ENCODE measurements around the gene CCDC74A. TPM values are rescaled to one million over a fixed set of nuclear protein-coding genes. Genes with fewer than 3 reads are reported as not detected.
"Not testable (repeated sequence)": the region's sequence is repeated elsewhere in the genome, so short reads cannot be mapped to it uniquely, and the experiment has no call there.

CCDC74A gene
- total RNA-seq (2022) (1.2 and 2.0 TPM in 2 replicates), Bru-seq, nascent RNA (percentile 18 among the genes with signal in this experiment), BruChase-seq, experiment 1, labeled RNA remaining after a 6-hour chase (percentile 21 among the genes with signal in this experiment), BruChase-seq, experiment 2, labeled RNA remaining after a 2-hour chase (percentile 17 among the genes with signal in this experiment)
- long read RNA-seq, partial matches to known transcripts = 0 of 5 reads
- long read RNA-seq, other reads (novel, unspliced or antisense) = 1 of 5 reads

GRCh38 chr2:131527131-131528001 lies at the start of gene CCDC74A:
CCDC74A (plus strand) TSS chr2:131527888; CDS start chr2:131527971, 83 bp downstream.
- BruUV-seq (replicated peaks); H3K27ac Mint-ChIP-seq (ENCODE audit: unreplicated experiment); H3K27me3 Mint-ChIP-seq (ENCODE audit: unreplicated experiment); H3K4me1 Mint-ChIP-seq (ENCODE audit: low read depth, unreplicated experiment); intact Hi-C loops (cut with micrococcal nuclease; ENCODE audit: unreplicated experiment); H3K36me3 Mint-ChIP-seq (ENCODE audit: insufficient read depth, unreplicated experiment); H3K9me3 Mint-ChIP-seq (ENCODE audit: low read depth, unreplicated experiment); CTCF ChIA-PET: not testable (repeated sequence)
- peak; percentile 84 for DNase-seq
- H3K4me3 Mint-ChIP-seq (ENCODE audit: low read depth, unreplicated experiment) = peak within 1 kb of the TSS; percentile 62

DNA sequence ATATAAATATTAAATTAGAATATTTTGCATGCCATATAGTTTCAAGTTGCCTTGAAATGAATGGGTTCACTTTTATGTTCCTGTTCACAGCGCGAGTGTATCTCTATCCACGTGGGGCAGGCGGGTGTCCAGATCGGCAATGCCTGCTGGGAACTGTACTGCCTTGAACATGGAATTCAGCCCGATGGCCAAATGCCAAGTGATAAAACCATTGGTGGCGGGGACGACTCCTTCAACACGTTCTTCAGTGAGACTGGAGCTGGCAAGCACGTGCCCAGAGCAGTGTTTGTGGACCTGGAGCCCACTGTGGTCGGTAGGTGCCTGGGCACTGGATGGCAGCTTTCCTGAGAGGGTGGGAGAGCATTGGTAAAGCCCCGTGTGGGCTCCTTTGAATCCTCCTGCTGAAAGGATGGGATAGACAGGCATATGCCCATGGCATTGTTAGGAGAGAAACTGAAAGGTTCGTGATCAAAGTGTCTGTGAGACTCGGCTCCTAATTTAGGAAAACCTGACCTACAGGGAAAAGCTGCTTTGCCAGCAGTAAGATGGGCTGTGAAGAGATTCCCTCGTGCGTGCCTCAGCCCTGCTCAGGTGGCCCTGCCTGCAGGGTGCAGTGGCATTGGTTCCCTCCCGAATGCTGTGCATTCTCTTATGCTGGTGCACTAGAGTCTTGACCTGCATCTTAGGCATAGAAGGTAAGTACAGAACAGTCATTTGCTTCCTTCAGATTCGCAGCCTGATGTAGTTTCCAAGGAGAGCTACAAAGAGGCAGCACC lies 49.4 kb upstream of the CCDC74A start:
- H3K27me3 Mint-ChIP-seq (ENCODE audit: unreplicated experiment); H3K27ac Mint-ChIP-seq (ENCODE audit: unreplicated experiment); DNase-seq; intact Hi-C loops (cut with micrococcal nuclease; ENCODE audit: unreplicated experiment); H3K4me1 Mint-ChIP-seq (ENCODE audit: low read depth, unreplicated experiment); H3K9me3 Mint-ChIP-seq (ENCODE audit: low read depth, unreplicated experiment); H3K4me3 Mint-ChIP-seq (ENCODE audit: low read depth, unreplicated experiment); BruUV-seq (replicated peaks); CTCF ChIA-PET; H3K36me3 Mint-ChIP-seq (ENCODE audit: insufficient read depth, unreplicated experiment): not testable (repeated sequence)

GRCh38 chr2:131478850-131479461 lies 48.7 kb upstream of the CCDC74A start:
- H3K27me3 Mint-ChIP-seq (ENCODE audit: unreplicated experiment); DNase-seq; H3K36me3 Mint-ChIP-seq (ENCODE audit: insufficient read depth, unreplicated experiment); BruUV-seq (replicated peaks); intact Hi-C loops (cut with micrococcal nuclease; ENCODE audit: unreplicated experiment); H3K4me1 Mint-ChIP-seq (ENCODE audit: low read depth, unreplicated experiment); H3K4me3 Mint-ChIP-seq (ENCODE audit: low read depth, unreplicated experiment); H3K27ac Mint-ChIP-seq (ENCODE audit: unreplicated experiment); CTCF ChIA-PET; H3K9me3 Mint-ChIP-seq (ENCODE audit: low read depth, unreplicated experiment): not testable (repeated sequence)

DNA sequence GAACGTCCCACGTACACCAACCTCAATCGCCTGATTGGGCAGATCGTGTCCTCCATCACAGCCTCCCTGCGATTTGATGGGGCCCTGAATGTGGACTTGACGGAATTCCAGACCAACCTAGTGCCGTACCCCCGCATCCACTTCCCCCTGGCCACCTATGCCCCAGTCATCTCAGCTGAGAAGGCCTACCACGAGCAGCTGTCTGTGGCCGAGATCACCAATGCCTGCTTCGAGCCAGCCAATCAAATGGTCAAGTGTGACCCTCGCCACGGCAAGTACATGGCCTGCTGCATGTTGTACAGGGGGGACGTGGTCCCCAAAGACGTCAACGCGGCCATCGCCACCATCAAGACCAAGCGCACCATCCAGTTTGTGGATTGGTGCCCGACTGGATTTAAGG lies 47.3 kb upstream of the CCDC74A start:
- BruUV-seq (replicated peaks); H3K27me3 Mint-ChIP-seq (ENCODE audit: unreplicated experiment); intact Hi-C loops (cut with micrococcal nuclease; ENCODE audit: unreplicated experiment); H3K36me3 Mint-ChIP-seq (ENCODE audit: insufficient read depth, unreplicated experiment); CTCF ChIA-PET; H3K9me3 Mint-ChIP-seq (ENCODE audit: low read depth, unreplicated experiment); H3K27ac Mint-ChIP-seq (ENCODE audit: unreplicated experiment); H3K4me1 Mint-ChIP-seq (ENCODE audit: low read depth, unreplicated experiment); H3K4me3 Mint-ChIP-seq (ENCODE audit: low read depth, unreplicated experiment); DNase-seq: not testable (repeated sequence)

DNA sequence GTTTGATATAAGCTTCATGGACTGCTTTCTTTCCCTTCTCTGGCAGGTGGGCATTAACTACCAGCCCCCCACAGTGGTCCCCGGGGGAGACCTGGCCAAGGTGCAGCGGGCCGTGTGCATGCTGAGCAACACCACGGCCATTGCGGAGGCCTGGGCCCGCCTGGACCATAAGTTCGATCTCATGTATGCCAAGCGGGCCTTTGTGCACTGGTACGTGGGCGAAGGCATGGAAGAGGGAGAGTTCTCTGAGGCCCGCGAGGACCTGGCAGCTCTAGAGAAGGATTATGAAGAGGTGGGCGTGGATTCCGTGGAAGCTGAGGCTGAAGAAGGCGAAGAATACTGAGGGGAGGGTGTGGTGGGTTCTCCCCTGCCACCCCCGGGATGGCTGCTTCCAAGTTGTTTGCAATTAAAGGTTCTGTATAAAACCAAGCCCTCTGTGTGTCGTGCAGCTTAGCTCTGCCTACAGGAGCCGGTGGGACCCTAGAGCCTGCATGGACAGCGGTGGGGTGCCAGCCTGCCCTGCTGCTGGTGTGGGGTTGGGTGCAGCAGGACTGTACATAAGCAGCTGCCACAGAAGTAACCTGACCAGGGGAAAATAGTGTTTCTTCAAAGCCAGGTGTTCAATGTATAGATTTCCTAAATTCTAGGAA lies 45.1 kb upstream of the CCDC74A start:
- H3K9me3 Mint-ChIP-seq (ENCODE audit: low read depth, unreplicated experiment); H3K4me3 Mint-ChIP-seq (ENCODE audit: low read depth, unreplicated experiment); H3K36me3 Mint-ChIP-seq (ENCODE audit: insufficient read depth, unreplicated experiment); DNase-seq; CTCF ChIA-PET; intact Hi-C loops (cut with micrococcal nuclease; ENCODE audit: unreplicated experiment); H3K27me3 Mint-ChIP-seq (ENCODE audit: unreplicated experiment); BruUV-seq (replicated peaks); H3K27ac Mint-ChIP-seq (ENCODE audit: unreplicated experiment); H3K4me1 Mint-ChIP-seq (ENCODE audit: low read depth, unreplicated experiment): not testable (repeated sequence)

GRCh38 chr2:131483981-131484820 lies 43.5 kb upstream of the CCDC74A start:
- H3K4me1 Mint-ChIP-seq (ENCODE audit: low read depth, unreplicated experiment); DNase-seq; intact Hi-C loops (cut with micrococcal nuclease; ENCODE audit: unreplicated experiment); H3K4me3 Mint-ChIP-seq (ENCODE audit: low read depth, unreplicated experiment); CTCF ChIA-PET; H3K27me3 Mint-ChIP-seq (ENCODE audit: unreplicated experiment); BruUV-seq (replicated peaks); H3K36me3 Mint-ChIP-seq (ENCODE audit: insufficient read depth, unreplicated experiment); H3K9me3 Mint-ChIP-seq (ENCODE audit: low read depth, unreplicated experiment); H3K27ac Mint-ChIP-seq (ENCODE audit: unreplicated experiment): not testable (repeated sequence)

- BruUV-seq (replicated peaks); CTCF ChIA-PET; H3K4me3 Mint-ChIP-seq (ENCODE audit: low read depth, unreplicated experiment); DNase-seq; H3K27ac Mint-ChIP-seq (ENCODE audit: unreplicated experiment); intact Hi-C loops (cut with micrococcal nuclease; ENCODE audit: unreplicated experiment); H3K4me1 Mint-ChIP-seq (ENCODE audit: low read depth, unreplicated experiment); H3K36me3 Mint-ChIP-seq (ENCODE audit: insufficient read depth, unreplicated experiment); H3K9me3 Mint-ChIP-seq (ENCODE audit: low read depth, unreplicated experiment); H3K27me3 Mint-ChIP-seq (ENCODE audit: unreplicated experiment): not testable (repeated sequence)
Measured at GRCh38 chr2:131484906-131485460, 42.7 kb upstream of the CCDC74A start.

DNA sequence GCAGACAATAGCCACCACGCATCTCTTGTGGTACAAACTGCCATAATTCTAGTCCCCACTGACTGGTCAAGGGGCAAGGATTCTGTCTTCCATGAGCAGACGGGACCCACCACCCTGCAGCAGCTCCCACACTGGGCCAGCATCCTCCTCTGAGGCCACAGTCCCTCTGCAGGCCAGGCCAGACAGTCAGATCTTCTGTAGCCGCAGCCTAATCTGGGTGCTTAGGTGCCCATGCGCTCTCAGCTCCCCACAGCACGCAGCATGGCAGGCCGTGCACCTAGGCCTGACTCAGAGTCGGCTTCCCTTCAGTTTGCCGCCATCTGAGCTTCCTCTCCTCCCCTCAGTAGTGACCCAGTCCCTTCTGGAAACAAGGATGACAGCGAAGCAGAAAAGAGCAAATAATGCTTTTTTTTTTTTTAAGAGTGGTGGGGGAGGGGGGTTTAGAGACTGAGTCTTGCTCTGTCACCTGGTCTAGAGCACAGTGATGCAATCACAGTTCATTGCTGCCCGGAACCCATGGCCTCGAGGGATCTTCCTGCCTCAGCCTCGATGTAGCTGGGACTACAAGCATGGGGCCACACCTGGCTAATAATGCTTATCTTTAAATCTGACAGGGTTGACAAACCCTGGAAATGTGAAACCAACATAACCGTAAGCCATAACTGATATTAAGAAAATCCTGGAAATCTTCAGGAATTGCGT lies 41.3 kb upstream of the CCDC74A start:
- Mint-ChIP-seq H3K36me3 (ENCODE audit: insufficient read depth, unreplicated experiment) (peaks cover 21% of the 10 kb centered on the region), H3K4me1 (ENCODE audit: low read depth, unreplicated experiment) (peaks cover 11% of the 10 kb centered on the region)
- intact Hi-C loops (cut with micrococcal nuclease; ENCODE audit: unreplicated experiment); H3K4me3 Mint-ChIP-seq (ENCODE audit: low read depth, unreplicated experiment); H3K9me3 Mint-ChIP-seq (ENCODE audit: low read depth, unreplicated experiment); H3K27me3 Mint-ChIP-seq (ENCODE audit: unreplicated experiment); H3K27ac Mint-ChIP-seq (ENCODE audit: unreplicated experiment); DNase-seq; CTCF ChIA-PET; BruUV-seq (replicated peaks): not testable (repeated sequence)

All from Calu3 (cell line).